Measurements from ENCODE around the gene KSR2. TPM values are rescaled to one million over a fixed set of nuclear protein-coding genes. Genes with fewer than 3 reads are reported as not detected.

Gene KSR2
- total RNA-seq, 1 experiment from 2014 or later: 2.0 TPM

DNA sequence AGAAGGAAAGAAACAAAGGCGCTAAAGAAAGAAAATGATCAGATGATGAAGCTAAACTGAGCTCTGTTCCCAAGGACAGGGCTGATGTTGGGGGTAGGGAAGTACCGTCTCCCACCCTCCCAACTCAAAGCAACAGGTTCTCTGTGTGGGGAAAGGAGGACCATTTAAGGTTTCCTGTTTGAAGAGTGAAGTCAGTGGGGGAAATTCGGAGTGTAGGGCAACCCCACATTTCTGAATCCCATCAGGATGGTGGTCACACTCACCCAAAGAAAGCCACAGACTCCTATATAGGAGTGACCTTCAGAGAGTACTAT, 131.1 kb downstream of the KSR2 start:
- Histone ChIP-seq H3K36me3 (ENCODE audit: low read depth) (no peaks in the 10 kb centered on the region), H3K79me2 (ENCODE audit: low read depth) (no peaks in the 10 kb centered on the region), H3K27me3 (ENCODE audit: insufficient read depth, low read depth) (0 out of 2 replicates have a peak, but pooled peaks cover 5% of the 10 kb centered on the region), H3K4me1 (replicated peaks; ENCODE audit: insufficient read depth) (no peaks in the 10 kb centered on the region), H3K9me3 (ENCODE audit: insufficient read depth, low read depth) (no peaks in the 10 kb centered on the region), H3K27ac (no peak overlapping the region), H4K20me1 (ENCODE audit: insufficient read depth) (no peaks in the 10 kb centered on the region), H3F3A (ENCODE audit: insufficient read depth, low read depth) (no peaks in the 10 kb centered on the region), H3K4me2 (no peak overlapping the region), H3K4me3 (no peak overlapping the region), H2AFZ (no peak overlapping the region), H3K9me2 (ENCODE audit: insufficient read depth) (no peaks in the 10 kb centered on the region)
- no TSS peak for BruUV-seq (replicated peaks)
- ChIA-PET POLR2A (ENCODE audit: unreplicated experiment) (no interaction called here), CTCF (interaction anchor here (1.1 to 2.0 kb wide), 2 partner anchors 12 to 471 kb away, joined by 3 to 7 read pairs; no protein-coding TSS in a partner anchor)
- TF ChIP-seq, protein P1, sequence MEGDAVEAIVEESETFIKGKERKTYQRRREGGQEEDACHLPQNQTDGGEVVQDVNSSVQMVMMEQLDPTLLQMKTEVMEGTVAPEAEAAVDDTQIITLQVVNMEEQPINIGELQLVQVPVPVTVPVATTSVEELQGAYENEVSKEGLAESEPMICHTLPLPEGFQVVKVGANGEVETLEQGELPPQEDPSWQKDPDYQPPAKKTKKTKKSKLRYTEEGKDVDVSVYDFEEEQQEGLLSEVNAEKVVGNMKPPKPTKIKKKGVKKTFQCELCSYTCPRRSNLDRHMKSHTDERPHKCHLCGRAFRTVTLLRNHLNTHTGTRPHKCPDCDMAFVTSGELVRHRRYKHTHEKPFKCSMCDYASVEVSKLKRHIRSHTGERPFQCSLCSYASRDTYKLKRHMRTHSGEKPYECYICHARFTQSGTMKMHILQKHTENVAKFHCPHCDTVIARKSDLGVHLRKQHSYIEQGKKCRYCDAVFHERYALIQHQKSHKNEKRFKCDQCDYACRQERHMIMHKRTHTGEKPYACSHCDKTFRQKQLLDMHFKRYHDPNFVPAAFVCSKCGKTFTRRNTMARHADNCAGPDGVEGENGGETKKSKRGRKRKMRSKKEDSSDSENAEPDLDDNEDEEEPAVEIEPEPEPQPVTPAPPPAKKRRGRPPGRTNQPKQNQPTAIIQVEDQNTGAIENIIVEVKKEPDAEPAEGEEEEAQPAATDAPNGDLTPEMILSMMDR (conservative IDR thresholded peaks at IDR 0.05): no peak
- TF ChIP-seq EZH2 (IDR thresholded peaks at IDR 0.05; ENCODE audit: low read depth): no peak
- intact Hi-C loops (cut with micrococcal nuclease; ENCODE audit: unreplicated experiment): loop anchor here (1.0 kb wide), 3 partner anchors 470 to 625 kb away; no protein-coding TSS in a partner anchor
- DNase-seq: no peak

- H4K20me1 ChIP-seq (ENCODE audit: insufficient read depth): no peaks in the 10 kb centered on the region
- TF ChIP-seq EZH2 (IDR thresholded peaks at IDR 0.05; ENCODE audit: low read depth): no peak
- TF ChIP-seq, protein P1 (conservative IDR thresholded peaks at IDR 0.05): peak; percentile 99
- H3K9me2 ChIP-seq (ENCODE audit: insufficient read depth): no peaks in the 10 kb centered on the region
- CTCF ChIA-PET: interaction anchor here (1.0 to 2.0 kb wide), 3 partner anchors 13 to 470 kb away, joined by 3 to 7 read pairs (median 3); no protein-coding TSS in a partner anchor
- no peak overlapping the region for H3K4me3 ChIP-seq
- no peaks in the 10 kb centered on the region for H3F3A ChIP-seq (ENCODE audit: insufficient read depth, low read depth)
- POLR2A ChIA-PET (ENCODE audit: unreplicated experiment): no interaction called here
- peak; percentile 66 to 69 for DNase-seq
- no peak overlapping the region for H2AFZ ChIP-seq
- intact Hi-C loops (cut with micrococcal nuclease; ENCODE audit: unreplicated experiment): loop anchor here (1.0 kb wide), 3 partner anchors 470 to 625 kb away; no protein-coding TSS in a partner anchor
- H3K4me1 ChIP-seq (replicated peaks; ENCODE audit: insufficient read depth): no peaks in the 10 kb centered on the region
- 0 out of 2 replicates have a peak, but pooled peaks cover 5% of the 10 kb centered on the region for H3K27me3 ChIP-seq (ENCODE audit: insufficient read depth, low read depth)
- no TSS peak for BruUV-seq (replicated peaks)
- H3K4me2 ChIP-seq: no peak overlapping the region
- H3K9me3 ChIP-seq (ENCODE audit: insufficient read depth, low read depth): no peaks in the 10 kb centered on the region
- H3K36me3 ChIP-seq (ENCODE audit: low read depth): no peaks in the 10 kb centered on the region
- no peak overlapping the region for H3K27ac ChIP-seq
- H3K79me2 ChIP-seq (ENCODE audit: low read depth): no peaks in the 10 kb centered on the region
Observed at GRCh38 chr12:117836999-117837736, 131.6 kb downstream of the KSR2 start.

GRCh38 chr12:117836476-117836875, 132.3 kb downstream of the KSR2 start:
- Histone ChIP-seq H3K4me2 (no peak overlapping the region), H2AFZ (no peak overlapping the region), H3K36me3 (ENCODE audit: low read depth) (no peaks in the 10 kb centered on the region), H3K9me2 (ENCODE audit: insufficient read depth) (no peaks in the 10 kb centered on the region), H3K4me3 (no peak overlapping the region), H3K9me3 (ENCODE audit: insufficient read depth, low read depth) (no peaks in the 10 kb centered on the region), H3K27me3 (ENCODE audit: insufficient read depth, low read depth) (0 out of 2 replicates have a peak, but pooled peaks cover 5% of the 10 kb centered on the region), H3K27ac (no peak overlapping the region), H3F3A (ENCODE audit: insufficient read depth, low read depth) (no peaks in the 10 kb centered on the region), H3K79me2 (ENCODE audit: low read depth) (no peaks in the 10 kb centered on the region), H3K4me1 (replicated peaks; ENCODE audit: insufficient read depth) (no peaks in the 10 kb centered on the region), H4K20me1 (ENCODE audit: insufficient read depth) (no peaks in the 10 kb centered on the region)
- DNase-seq: no peak
- BruUV-seq (replicated peaks): no TSS peak
- TF ChIP-seq, protein P1 (conservative IDR thresholded peaks at IDR 0.05): no peak
- TF ChIP-seq EZH2 (IDR thresholded peaks at IDR 0.05; ENCODE audit: low read depth): no peak
- intact Hi-C loops (cut with micrococcal nuclease; ENCODE audit: unreplicated experiment): no loop called here
- CTCF ChIA-PET: interaction anchor here (1.0 to 2.0 kb wide), 2 partner anchors 21 to 469 kb away, joined by 3 to 7 read pairs; no protein-coding TSS in a partner anchor
- POLR2A ChIA-PET (ENCODE audit: unreplicated experiment): no interaction called here
